Activated T-helper 17 cell treated with anti-CD3 and anti-CD28 coated beads, Interleukin-2, amount 50 U/mL, for 72 hours (primary cell): ENCODE measurements around the gene FAAP100. TPM values are rescaled to one million over a fixed set of nuclear protein-coding genes. Genes with fewer than 3 reads are reported as not detected.

Experiments used
- ATAC-seq: fragments of 150-1000 bp; cut with Tn5 transposase; replicated peaks from 2 replicates; pipeline ENCODE4 v1.10.0; 2021; ENCODE audit warnings: mild to moderate bottlenecking, moderate library complexity
- H3K27ac Mint-ChIP-seq: one replicate; pipeline ENCODE4 v1.8.0; 2022; ENCODE audit warnings: mixed read lengths
- H3K27me3 Mint-ChIP-seq: one replicate; pipeline ENCODE4 v1.8.0; 2022; ENCODE audit warnings: mixed read lengths
- H3K36me3 Mint-ChIP-seq: one replicate; pipeline ENCODE4 v1.8.0; 2022; ENCODE audit warnings: low read depth, mild to moderate bottlenecking, mixed read lengths
- H3K4me1 Mint-ChIP-seq: one replicate; pipeline ENCODE4 v1.8.0; 2022; ENCODE audit warnings: mixed read lengths
- H3K4me3 Mint-ChIP-seq: one replicate; pipeline ENCODE4 v1.8.0; 2022; ENCODE audit warnings: mild to moderate bottlenecking, mixed read lengths
- H3K9me3 Mint-ChIP-seq: one replicate; pipeline ENCODE4 v1.8.0; 2022; ENCODE audit warnings: mixed read lengths
- total RNA-seq, 2 donors: library from RNA; stranded (reverse); gene quantifications; one replicate each; pipeline ENCODE4 v1.2.3, GENCODE V29; 2022

The FAAP100 gene
- total RNA-seq, 2 donors from 2014 or later: 26.9 to 38.6 TPM

DNA sequence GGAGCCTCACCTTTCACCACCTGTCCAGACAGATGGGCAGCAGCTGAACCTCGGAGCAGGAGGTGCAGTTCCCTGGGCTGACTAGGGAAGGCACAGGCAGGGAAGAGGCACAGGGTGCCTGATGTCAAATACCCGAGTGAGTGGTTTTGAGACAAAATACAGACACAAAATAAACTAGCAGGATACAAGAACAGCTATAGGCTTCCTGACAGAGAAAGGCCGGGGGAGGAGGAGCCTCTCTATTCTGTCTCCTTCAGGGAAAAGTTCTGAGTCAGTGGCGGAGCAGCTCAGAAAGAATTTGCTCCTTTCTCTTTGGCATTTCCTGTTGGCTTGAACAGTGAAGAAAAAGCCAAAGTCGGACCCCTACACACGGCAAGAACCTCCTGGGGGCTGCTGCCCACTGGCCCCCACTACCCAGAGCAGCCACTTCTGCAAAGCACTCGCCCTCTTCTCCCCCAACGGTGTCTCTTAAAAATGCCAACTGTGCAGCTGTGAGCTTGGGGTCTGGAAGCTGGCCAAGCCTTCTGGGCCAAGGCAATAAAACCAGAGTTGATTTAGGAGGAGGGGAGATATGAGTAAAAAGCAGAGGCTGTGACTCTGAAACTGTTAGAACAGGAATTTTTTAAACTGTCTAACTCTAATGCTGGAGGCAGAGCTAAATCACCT is 14.4 kb upstream of the FAAP100 start:
- peaks cover 98% of the 10 kb centered on the region for H3K36me3 Mint-ChIP-seq

DNA sequence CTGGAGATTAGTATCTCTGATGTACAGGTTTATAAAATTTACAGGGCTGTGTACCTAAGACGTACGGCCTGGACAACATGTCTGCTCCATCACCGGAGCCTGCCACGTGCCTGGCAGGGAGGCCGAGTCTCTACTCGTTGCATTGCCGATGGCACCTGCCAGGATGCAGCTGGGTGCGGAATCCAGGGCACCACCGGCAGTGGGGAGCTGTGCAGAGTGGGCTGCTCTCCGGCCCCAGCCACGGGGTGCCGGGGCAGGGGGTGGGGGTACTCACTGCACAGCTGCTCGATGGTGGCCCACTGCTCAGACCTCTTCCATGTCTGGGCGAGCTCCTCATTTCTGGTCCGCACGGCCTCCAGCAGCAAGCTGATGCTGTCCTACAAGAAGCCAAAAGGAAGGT is 13.1 kb upstream of the FAAP100 start:
- ATAC-seq: no peak
- Mint-ChIP-seq H3K27me3 (no peaks in the 10 kb centered on the region), H3K36me3 (peaks cover 98% of the 10 kb centered on the region), H3K9me3 (no peaks in the 10 kb centered on the region), H3K27ac (no peak overlapping the region), H3K4me3 (no peak overlapping the region), H3K4me1 (no peaks in the 10 kb centered on the region)

More for the DNA sequence above, 14.4 kb upstream of the FAAP100 start:
- H3K27ac Mint-ChIP-seq: no peak overlapping the region
- no peaks in the 10 kb centered on the region for H3K4me1 Mint-ChIP-seq
- no peak overlapping the region for H3K4me3 Mint-ChIP-seq
- no peak for ATAC-seq
- H3K9me3 Mint-ChIP-seq: no peaks in the 10 kb centered on the region
- no peaks in the 10 kb centered on the region for H3K27me3 Mint-ChIP-seq

DNA sequence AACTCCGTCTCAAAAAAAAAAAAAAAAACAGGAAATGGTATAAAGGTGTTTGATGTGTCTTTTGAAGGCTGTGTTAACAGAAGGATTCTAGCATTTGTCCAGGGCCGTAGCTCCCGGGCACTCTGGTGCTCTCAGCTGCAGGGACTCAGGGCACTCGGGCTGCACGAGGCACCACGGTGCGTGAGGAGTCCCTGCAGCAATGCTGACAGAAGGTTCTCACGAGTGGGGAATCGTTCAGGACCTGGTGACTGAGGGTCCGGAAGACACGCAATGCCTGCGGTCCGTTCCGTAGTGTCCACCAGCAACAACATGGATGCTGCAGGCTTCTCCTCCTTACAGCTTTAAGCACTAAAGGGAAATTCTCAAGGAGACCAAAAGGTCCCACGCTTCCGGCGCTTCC is 12.6 kb upstream of the FAAP100 start:
- Mint-ChIP-seq H3K4me3 (no peak overlapping the region), H3K27me3 (no peaks in the 10 kb centered on the region), H3K9me3 (no peaks in the 10 kb centered on the region), H3K36me3 (peaks cover 98% of the 10 kb centered on the region), H3K27ac (no peak overlapping the region), H3K4me1 (no peaks in the 10 kb centered on the region)
- ATAC-seq: no peak

DNA sequence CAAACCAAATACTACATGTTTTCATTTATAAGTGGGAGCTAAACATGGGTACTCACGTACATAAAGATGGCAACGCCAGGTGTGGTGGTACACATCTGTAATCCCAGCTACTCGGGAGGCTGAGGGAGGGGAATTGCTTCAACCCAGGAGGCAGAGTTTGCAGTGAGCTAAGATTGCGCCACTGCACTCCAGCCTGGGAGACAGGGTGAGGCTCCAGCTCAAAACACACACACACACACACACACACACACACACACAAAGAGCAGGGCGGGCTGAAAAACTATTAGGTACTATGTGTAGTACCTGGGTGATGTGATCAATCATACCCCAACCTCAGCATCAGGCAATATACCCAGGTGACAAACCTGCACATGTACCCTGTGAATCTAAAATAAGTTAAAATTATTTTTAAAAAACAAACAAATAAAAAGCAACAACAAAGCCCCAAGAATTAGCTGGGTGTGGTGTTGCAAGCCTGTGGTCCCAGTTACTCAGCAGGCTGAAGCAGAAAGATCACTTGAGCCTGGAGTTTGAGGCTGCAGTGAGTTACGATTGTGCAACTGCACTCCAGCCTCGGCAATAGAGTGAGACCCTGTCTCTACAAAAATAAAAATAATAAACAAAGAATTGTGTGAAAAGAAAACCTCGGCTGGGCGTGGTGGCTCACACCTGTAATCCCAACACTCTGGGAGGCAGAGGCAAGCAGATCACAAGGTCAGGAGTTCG is 11.9 kb upstream of the FAAP100 start:
- peaks cover 93% of the 10 kb centered on the region for H3K36me3 Mint-ChIP-seq
- no peak overlapping the region for H3K4me3 Mint-ChIP-seq
- H3K4me1 Mint-ChIP-seq: no peaks in the 10 kb centered on the region
- no peaks in the 10 kb centered on the region for H3K27me3 Mint-ChIP-seq
- no peaks in the 10 kb centered on the region for H3K9me3 Mint-ChIP-seq
- H3K27ac Mint-ChIP-seq: no peak overlapping the region
- no peak for ATAC-seq

DNA sequence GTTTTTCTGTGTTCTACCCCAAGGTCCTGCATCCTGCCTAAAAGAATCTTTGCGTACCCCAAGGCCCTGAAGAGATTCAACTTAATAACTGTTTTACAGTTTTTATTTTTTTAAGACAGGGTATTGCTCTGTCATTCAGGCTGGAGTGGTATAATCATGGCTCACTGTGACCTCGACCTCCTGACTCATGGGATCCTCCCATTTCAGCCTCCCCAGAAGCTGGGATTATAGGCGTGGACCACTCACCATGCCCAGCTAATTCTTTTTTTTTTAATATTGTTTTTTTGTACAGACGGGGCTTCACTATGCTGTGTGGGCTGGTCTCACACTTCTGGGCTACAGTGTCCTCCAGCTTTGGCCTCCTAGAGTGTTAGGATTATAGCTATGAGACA is 9.3 kb upstream of the FAAP100 start:
- Mint-ChIP-seq H3K36me3 (peaks cover 89% of the 10 kb centered on the region), H3K27me3 (no peaks in the 10 kb centered on the region), H3K4me3 (no peak overlapping the region), H3K9me3 (no peaks in the 10 kb centered on the region), H3K4me1 (no peaks in the 10 kb centered on the region), H3K27ac (peak overlapping the region; percentile 63)
- ATAC-seq: no peak

DNA sequence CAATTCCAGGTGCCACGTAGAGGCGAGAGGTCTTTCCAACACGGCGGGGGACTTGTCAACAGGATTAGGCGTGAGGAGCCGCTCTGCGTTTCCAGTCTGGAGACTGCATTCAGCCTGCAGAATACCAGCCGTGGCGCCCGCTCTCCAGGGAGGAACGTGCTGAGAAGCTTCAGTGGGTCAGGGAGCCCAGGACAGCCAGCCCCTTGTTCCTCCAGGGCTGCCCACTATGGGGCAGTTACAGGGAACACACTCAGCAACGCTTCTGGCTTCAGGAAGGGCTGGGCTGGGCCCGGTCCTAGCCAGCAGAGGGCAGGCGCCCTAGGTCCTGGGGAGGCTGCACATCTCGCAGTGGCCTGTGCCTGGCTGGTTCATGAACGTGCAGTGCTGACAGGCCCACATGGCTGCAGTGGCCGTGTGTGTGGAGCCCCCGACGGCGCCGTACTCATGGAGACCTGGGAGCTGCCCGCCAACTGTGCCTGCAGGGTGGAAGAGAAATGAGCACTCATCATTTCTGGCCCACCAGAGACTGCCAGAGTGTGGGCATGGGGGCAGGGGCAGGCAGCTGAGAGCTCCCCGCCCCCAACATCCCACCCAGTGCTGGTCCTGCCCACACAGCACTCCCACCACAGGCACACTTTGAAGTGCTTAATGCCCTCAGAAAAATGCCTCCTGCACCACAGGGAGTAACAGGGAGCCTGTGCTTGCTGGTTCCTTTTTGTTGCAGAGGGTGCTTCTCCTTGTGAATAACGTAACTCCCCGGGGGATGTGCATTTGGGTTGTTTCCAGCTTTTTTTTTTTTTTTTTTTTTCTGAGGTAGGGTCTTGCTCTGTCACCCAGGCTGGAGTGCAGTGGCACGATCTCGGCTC is 7.0 kb upstream of the FAAP100 start:
- no peaks in the 10 kb centered on the region for H3K4me1 Mint-ChIP-seq
- no peaks in the 10 kb centered on the region for H3K27me3 Mint-ChIP-seq
- no peaks in the 10 kb centered on the region for H3K9me3 Mint-ChIP-seq
- no peak for ATAC-seq
- H3K36me3 Mint-ChIP-seq: peaks cover 65% of the 10 kb centered on the region
- no peak overlapping the region for H3K27ac Mint-ChIP-seq
- H3K4me3 Mint-ChIP-seq: no peak overlapping the region

DNA sequence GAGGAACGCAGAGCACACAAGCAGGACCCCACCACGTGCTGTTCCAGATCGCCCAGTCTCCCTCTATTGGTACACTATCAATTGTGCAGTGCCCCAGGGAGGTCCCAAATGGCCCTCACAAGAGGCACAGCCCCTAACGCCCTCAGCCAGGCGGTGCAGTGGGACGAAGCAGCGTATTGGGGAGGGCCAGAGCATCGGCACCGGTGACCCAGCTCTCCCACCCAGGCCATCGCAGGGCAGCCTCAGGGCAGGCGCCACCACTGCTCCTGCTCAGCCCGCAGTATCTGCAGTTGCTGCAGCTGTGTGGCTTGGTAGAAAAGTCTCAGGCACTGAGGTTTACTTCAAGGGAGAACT is 5.9 kb upstream of the FAAP100 start:
- Mint-ChIP-seq H3K27ac (no peak overlapping the region), H3K36me3 (peaks cover 55% of the 10 kb centered on the region), H3K4me3 (no peak overlapping the region), H3K9me3 (no peaks in the 10 kb centered on the region), H3K27me3 (no peaks in the 10 kb centered on the region), H3K4me1 (no peaks in the 10 kb centered on the region)
- no peak for ATAC-seq

DNA sequence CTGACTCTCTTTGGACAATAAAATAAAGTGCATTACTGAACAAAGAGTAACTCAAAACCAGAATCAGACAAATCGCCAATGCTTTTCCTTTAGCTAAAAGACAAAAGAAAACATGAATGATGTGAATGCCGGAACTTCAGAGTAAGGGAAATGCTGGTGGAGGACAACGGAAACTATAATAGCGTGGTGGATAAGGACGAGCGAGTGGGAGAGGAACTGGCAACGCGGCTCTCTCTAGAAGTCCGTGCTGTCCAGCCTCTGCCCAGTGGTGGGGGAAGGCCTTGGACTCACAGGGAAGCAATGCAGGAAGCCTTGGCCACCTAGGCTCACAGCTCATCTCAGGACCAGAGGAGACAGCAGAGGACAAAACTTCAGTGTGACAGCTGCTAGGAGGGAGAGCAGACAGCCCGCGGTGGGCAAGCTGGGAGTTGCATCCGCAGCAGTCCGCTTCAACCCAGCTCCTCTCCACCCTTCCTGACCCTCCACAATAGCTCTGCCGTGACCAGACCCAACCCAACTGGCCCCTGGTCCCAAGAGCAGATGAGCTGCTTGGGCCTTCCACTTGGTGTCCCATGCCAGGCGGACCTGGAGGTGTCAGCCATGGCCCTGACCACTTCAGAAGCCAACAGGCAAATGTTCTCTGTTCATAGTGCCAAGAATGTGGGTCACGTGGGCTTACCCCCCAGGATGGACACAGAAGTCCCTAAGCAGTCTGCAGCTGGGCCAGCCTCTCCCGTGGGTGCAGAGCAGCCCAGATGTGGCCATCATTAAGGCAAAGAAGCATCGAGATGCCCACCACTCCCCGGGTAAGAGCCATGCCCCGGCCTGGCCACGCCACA is 5.3 kb upstream of the FAAP100 start:
- no peaks in the 10 kb centered on the region for H3K4me1 Mint-ChIP-seq
- H3K27ac Mint-ChIP-seq: no peak overlapping the region
- ATAC-seq: no peak
- H3K9me3 Mint-ChIP-seq: no peaks in the 10 kb centered on the region
- peaks cover 49% of the 10 kb centered on the region for H3K36me3 Mint-ChIP-seq
- H3K4me3 Mint-ChIP-seq: no peak overlapping the region
- H3K27me3 Mint-ChIP-seq: no peaks in the 10 kb centered on the region

DNA sequence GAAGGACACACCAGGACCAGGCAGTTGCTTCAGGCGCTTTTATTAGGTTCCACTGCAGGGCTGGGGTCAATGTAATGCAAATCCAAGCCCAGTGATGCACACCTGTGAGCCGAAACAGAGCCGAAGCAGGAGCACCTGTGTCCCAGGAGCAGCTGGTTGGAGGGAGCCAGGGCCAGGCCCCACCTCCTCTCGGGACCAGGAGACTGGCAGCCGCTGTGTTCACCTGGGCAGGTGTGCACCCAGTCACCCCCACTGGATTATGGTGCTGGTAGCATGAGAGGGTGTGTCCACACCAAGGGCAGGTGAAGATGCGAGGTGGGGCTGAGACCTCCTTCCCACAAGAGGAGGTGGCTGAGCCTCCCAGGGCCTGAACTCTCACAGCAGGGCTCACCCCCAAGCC is 4.7 kb upstream of the FAAP100 start:
- Mint-ChIP-seq H3K9me3 (no peaks in the 10 kb centered on the region), H3K27me3 (no peaks in the 10 kb centered on the region), H3K4me3 (no peak overlapping the region), H3K36me3 (peaks cover 42% of the 10 kb centered on the region), H3K27ac (no peak overlapping the region), H3K4me1 (no peaks in the 10 kb centered on the region)
- ATAC-seq: no peak

DNA sequence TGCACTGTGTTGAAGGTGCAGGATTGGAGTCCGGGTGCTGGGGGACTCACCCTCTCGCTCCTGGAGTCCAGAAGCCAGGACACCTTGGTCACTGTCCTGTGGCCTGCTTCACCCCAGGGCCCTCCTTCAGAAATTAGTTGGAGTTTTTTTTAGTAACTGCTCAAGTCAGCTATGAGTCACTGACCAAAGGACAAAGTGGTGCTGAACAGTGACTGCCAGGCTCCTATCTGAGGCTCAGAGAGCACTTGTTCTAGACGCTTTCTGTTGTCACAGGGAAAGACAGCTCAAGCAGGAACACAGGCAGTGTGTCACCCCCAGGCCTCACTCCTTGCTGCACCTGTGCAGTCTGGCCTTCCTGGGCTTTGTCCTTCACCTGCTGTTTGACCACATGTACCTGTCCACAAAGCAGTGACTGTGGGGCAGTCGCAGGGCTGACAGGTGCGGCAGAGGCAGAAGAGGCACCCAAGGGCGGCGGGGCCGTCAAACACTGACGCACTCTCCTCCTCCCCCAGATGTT is 4.1 kb upstream of the FAAP100 start:
- Mint-ChIP-seq H3K36me3 (peaks cover 41% of the 10 kb centered on the region), H3K9me3 (no peaks in the 10 kb centered on the region), H3K27ac (no peak overlapping the region), H3K4me3 (no peak overlapping the region), H3K27me3 (no peaks in the 10 kb centered on the region), H3K4me1 (peaks cover 3% of the 10 kb centered on the region)
- ATAC-seq: no peak

DNA sequence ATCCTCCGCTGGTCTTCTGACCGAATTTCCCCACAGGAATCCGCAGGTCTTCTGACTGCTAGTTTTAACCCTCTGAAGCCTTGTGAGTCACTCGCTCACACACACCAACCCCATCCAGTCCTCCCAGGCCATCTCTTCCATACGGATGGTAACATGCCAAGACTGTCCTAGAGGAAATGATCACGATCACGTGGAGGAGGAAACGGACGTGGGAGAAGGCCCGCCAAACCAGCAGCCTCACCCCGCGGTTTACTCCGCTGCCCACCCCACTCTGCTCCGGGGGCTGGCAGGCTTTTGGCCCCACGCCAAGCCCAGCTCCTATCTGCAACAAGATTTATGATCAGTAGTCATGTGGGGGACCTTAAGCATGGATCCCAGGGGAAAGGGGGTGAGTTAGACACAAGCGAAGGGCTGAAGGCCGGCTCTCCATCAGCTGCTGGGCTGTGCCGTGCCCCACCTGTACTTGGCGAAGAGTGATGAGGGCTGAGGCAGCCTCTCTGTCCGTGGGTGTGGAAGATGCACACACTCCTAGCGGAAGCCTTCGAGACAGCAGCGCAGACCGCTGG is 1.5 kb upstream of the FAAP100 start:
- peak overlapping the region; percentile 88 for H3K27ac Mint-ChIP-seq
- H3K36me3 Mint-ChIP-seq: peaks cover 45% of the 10 kb centered on the region
- peak overlapping the region; percentile 88 for H3K4me3 Mint-ChIP-seq
- H3K4me1 Mint-ChIP-seq: peaks cover 15% of the 10 kb centered on the region
- ATAC-seq: peak; percentile 38
- no peaks in the 10 kb centered on the region for H3K9me3 Mint-ChIP-seq
- H3K27me3 Mint-ChIP-seq: no peaks in the 10 kb centered on the region

DNA sequence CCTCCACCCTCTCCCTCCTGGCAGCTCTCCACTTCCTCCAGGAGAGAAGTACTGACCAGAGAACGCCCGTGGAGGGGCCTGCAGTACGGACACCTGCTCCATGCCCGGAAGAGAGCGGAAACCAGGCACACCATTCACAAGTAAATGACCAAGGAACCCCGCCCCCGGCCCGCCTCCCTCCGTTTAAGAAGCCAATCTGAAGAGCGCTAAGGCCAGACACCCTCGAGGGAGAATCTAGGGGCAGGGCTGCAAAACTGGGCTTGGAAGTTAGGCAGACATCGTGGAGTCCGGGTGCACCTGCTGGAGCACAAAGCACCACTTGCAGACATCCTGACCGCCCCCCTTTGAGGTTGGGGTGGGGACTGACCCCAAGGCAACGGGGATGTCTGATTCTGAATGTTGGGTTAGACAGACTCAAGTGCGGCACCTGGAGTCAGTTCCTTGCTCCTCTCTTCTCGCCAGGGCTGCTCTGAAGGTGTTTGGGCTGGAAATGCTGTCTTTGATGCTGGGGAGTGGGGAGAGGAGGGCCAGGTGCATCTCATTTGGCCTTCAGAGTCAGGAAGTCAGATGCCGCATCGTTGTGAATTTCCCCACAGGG is 964 bp upstream of the FAAP100 start:
- H3K27ac Mint-ChIP-seq: peak overlapping the region; percentile 88

DNA sequence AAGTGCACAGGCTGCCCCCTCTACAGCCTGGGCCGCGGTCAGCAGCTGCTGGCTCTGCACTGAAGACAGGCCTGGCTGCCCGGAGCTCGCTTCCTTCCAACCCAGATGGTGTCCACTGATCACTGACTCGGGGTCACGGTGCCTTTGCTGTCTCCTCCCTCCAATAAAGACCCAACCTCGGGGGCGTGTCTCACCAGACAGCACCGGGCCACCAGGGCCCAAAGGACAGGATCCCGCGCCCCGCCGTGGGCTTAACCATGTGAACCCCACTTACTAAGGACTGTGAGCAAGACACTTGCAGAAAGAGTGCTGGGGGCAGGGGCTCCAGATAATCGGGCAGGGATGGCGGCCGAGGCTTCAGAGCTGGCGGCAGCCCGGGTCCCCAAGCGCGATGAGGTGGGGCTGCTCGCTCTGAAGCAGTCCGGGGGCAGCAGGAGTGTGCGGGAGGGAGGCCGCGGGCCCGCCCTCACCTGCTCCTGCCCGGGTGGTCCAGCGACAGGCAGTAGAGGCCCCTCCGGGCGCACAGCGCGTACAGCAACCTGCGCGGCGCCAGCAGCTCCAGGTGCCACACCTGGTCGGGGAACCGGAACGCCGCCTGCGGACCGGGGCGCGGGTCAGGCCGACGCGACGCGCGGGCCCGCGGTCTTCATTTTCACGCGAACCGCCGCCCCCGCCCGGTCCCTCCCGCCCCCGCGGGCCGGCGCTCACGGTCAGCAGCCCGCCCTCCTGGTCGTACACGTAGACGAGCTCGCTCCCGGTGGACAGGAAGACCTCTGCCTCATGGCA is 502 bp downstream of the FAAP100 start:
- no peaks in the 10 kb centered on the region for H3K9me3 Mint-ChIP-seq
- peak overlapping the region; percentile 82 for H3K27ac Mint-ChIP-seq
- ATAC-seq: peak; percentile 5
- peaks cover 15% of the 10 kb centered on the region for H3K4me1 Mint-ChIP-seq
- no peaks in the 10 kb centered on the region for H3K27me3 Mint-ChIP-seq
- peak overlapping the region; percentile 85 for H3K4me3 Mint-ChIP-seq
- peaks cover 46% of the 10 kb centered on the region for H3K36me3 Mint-ChIP-seq

More for the DNA sequence above, 964 bp upstream of the FAAP100 start:
- no peaks in the 10 kb centered on the region for H3K27me3 Mint-ChIP-seq
- peak overlapping the region; percentile 88 for H3K4me3 Mint-ChIP-seq
- no peaks in the 10 kb centered on the region for H3K9me3 Mint-ChIP-seq
- peak; percentile 77 for ATAC-seq
- peaks cover 45% of the 10 kb centered on the region for H3K36me3 Mint-ChIP-seq
- H3K4me1 Mint-ChIP-seq: peaks cover 15% of the 10 kb centered on the region
